HCT116 (cell line): ENCODE results near the gene CAMK2A. TPM values are rescaled to one million over a fixed set of nuclear protein-coding genes. Genes with fewer than 3 reads are reported as not detected.

Experiments
- ATAC-seq: fragments of 200-7000 bp; cut with Tn5 transposase; 2 replicates; pipeline ENCODE4 v1.9.1; 2020; ENCODE audit warnings: mild to moderate bottlenecking, moderate library complexity
- BruUV-seq: library from RNA; stranded (reverse); fragments of 400-500 nt; replicated peaks from 2 replicates; lab custom pipeline; 2021; lab: Mats Ljungman, UMichigan
- CTCF ChIA-PET: fragments of 300-600 bp; sonication (Branson Sonifier 250); formaldehyde crosslinking; loops from one replicate; lab custom pipeline; 2021; ENCODE audit warnings: antibody characterized with exemption; lab: Charles Lee
- POLR2A ChIA-PET: fragments of 300-600, 350-600 bp; sonication (Branson Sonifier 250); formaldehyde crosslinking; loops from one replicate; lab custom pipeline; 2021; ENCODE audit warnings: antibody characterized with exemption; lab: Charles Lee
- RAD21 ChIA-PET, 2 experiments: fragments of 300-600 bp; sonication (Branson Sonifier 250); formaldehyde crosslinking; loops; one replicate each; lab custom pipeline; 2023; ENCODE audit warnings: low total read pairs in 2 of 2; ENCODE audit not compliant: uncharacterized antibody in 2 of 2, unreplicated experiment in 2 of 2, low non-redundant PET in 1 of 2; lab: Charles Lee
- DNase-seq: peaks from one replicate; pipeline ENCODE4 v3.0.0-alpha.2; 2010; ENCODE audit warnings: low read depth, low spot score
- H2AFZ ChIP-seq: fragments of 200-600 bp; shearing (Covaris generic), sonication (generic); 2 replicates; pipeline ENCODE4 v1.6.1; 2017; ENCODE audit warnings: low read depth, mixed run types, mixed read lengths, antibody characterized with exemption, low read length; ENCODE audit not compliant: poor library complexity, severe bottlenecking
- H3K27ac ChIP-seq: 2 replicates; pipeline ENCODE4 v1.5.1; 2012; ENCODE audit warnings: low read depth, low read length
- H3K27me3 ChIP-seq: fragments of 200-600 bp; sonication (generic); 2 replicates; pipeline ENCODE4 v1.6.1; 2016; ENCODE audit warnings: mixed run types, low read length, mixed read lengths; ENCODE audit not compliant: insufficient read depth
- H3K36me3 ChIP-seq, 2 experiments: fragments of 200-500 bp in 1 of 2; fragments of 200-600 bp in 1 of 2; sonication (Bioruptor generic) in 1 of 2; sonication (generic) in 1 of 2; 2 replicates each; pipeline versions ENCODE4 v1.5.1 to v1.6.1; 2014 to 2016; ENCODE audit warnings: low read length in 2 of 2, inconsistent platforms in 1 of 2, mixed read lengths in 1 of 2, mixed run types in 1 of 2; ENCODE audit not compliant: insufficient read depth in 2 of 2, control insufficient read depth in 1 of 2
- H3K4me1 ChIP-seq, 2 experiments: fragments of 200-600 bp in 1 of 2; sonication (generic) in 1 of 2; 2 replicates each; pipeline versions ENCODE4 v1.5.1 to v1.6.1; 2012 to 2017; ENCODE audit warnings: low read length in 2 of 2, inconsistent platforms in 1 of 2, mild to moderate bottlenecking in 1 of 2, mixed read lengths in 1 of 2, mixed run types in 1 of 2, moderate library complexity in 1 of 2; ENCODE audit not compliant: insufficient read depth in 2 of 2, control insufficient read depth in 1 of 2
- H3K4me2 ChIP-seq: fragments of 200-600 bp; sonication (generic); 2 replicates; pipeline ENCODE4 v1.6.1; 2017; ENCODE audit warnings: mixed run types, low read length, mixed read lengths
- H3K4me3 ChIP-seq, 2 experiments: fragments of 200-600 bp in 1 of 2; sonication (generic) in 1 of 2; replicated peaks in 1 of 2; 2 replicates each; pipeline ENCODE4 v1.5.1; 2011 to 2016; ENCODE audit warnings: low read length in 2 of 2, control low read depth in 1 of 2, low read depth in 1 of 2, mild to moderate bottlenecking in 1 of 2, mixed read lengths in 1 of 2, mixed run types in 1 of 2
- H3K79me2 ChIP-seq: fragments of 200-600 bp; sonication (generic); 2 replicates; pipeline ENCODE4 v1.6.1; 2017; ENCODE audit warnings: mild to moderate bottlenecking, mixed run types, low read length, moderate library complexity, mixed read lengths; ENCODE audit not compliant: insufficient read depth
- H3K9ac ChIP-seq: fragments of 200-600 bp; sonication (generic); 2 replicates; pipeline ENCODE4 v1.6.1; 2016; ENCODE audit warnings: low read length, mixed read lengths
- H3K9me2 ChIP-seq: fragments of 200-600 bp; sonication (generic), shearing (Covaris generic); 2 replicates; pipeline ENCODE4 v1.6.1; 2017; ENCODE audit warnings: mixed run types, mild to moderate bottlenecking, moderate library complexity; ENCODE audit not compliant: insufficient read depth
- H3K9me3 ChIP-seq, 2 experiments: fragments of 200-500 bp in 1 of 2; fragments of 200-600 bp in 1 of 2; sonication (Bioruptor generic) in 1 of 2; sonication (generic) in 1 of 2; 2 replicates each; pipeline ENCODE4 v1.6.1; 2014 to 2017; ENCODE audit warnings: low read length in 2 of 2, mixed read lengths in 2 of 2, inconsistent platforms in 1 of 2, low read depth in 1 of 2, mild to moderate bottlenecking in 1 of 2, mixed run types in 1 of 2, moderate library complexity in 1 of 2; ENCODE audit not compliant: control insufficient read depth in 1 of 2, insufficient read depth in 1 of 2
- H4K20me1 ChIP-seq: fragments of 200-600 bp; sonication (generic), shearing (Covaris generic); 2 replicates; pipeline ENCODE4 v1.6.1; 2017; ENCODE audit warnings: mixed run types, mild to moderate bottlenecking, moderate library complexity; ENCODE audit not compliant: insufficient read depth
- CBX3 ChIP-seq: IDR thresholded peaks from 2 replicates; pipeline ENCODE4 v1.6.1; 2012; ENCODE audit warnings: low read depth
- CEBPB ChIP-seq: IDR thresholded peaks from 2 replicates; pipeline ENCODE4 v1.6.1; 2012; ENCODE audit warnings: low read depth
- EGR1 ChIP-seq: IDR thresholded peaks from 2 replicates; pipeline ENCODE4 v1.6.1; 2012; ENCODE audit warnings: low read depth
- ELF1 ChIP-seq: IDR thresholded peaks from 2 replicates; pipeline ENCODE4 v1.6.1; 2012; ENCODE audit warnings: low read depth, borderline replicate concordance
- EZH2 ChIP-seq: fragments of 200-600 bp; sonication (generic); IDR thresholded peaks from 2 replicates; pipeline ENCODE4 v1.6.1; 2017; ENCODE audit warnings: antibody characterized with exemption, mixed run types
- FOSL1 ChIP-seq: IDR thresholded peaks from 2 replicates; pipeline ENCODE4 v1.6.1; 2012; ENCODE audit warnings: low read depth
- JUND ChIP-seq: IDR thresholded peaks from 2 replicates; pipeline ENCODE4 v1.6.1; 2012
- POLR2A ChIP-seq: IDR thresholded peaks from 2 replicates; pipeline ENCODE4 v1.7.0; 2011; ENCODE audit warnings: borderline replicate concordance; ENCODE audit not compliant: insufficient read depth, insufficient read length; ENCODE audit errors: extremely low read depth
- POLR2AphosphoS5 ChIP-seq: IDR thresholded peaks from 2 replicates; pipeline ENCODE4 v1.6.1; 2011; ENCODE audit warnings: mild to moderate bottlenecking, low read depth, low read length, moderate library complexity
- RAD21 ChIP-seq: IDR thresholded peaks from 2 replicates; pipeline ENCODE4 v1.6.1; 2012; ENCODE audit warnings: low read depth, mild to moderate bottlenecking
- SIN3A ChIP-seq: IDR thresholded peaks from 2 replicates; pipeline ENCODE4 v1.6.1; 2012; ENCODE audit warnings: low read depth
- SP1 ChIP-seq: IDR thresholded peaks from 2 replicates; pipeline ENCODE4 v1.6.1; 2012; ENCODE audit warnings: low read depth
- TCF7L2 ChIP-seq: IDR thresholded peaks from 2 replicates; pipeline ENCODE4 v1.7.0; 2011; ENCODE audit warnings: borderline replicate concordance, inconsistent platforms; ENCODE audit not compliant: insufficient read depth, insufficient read length; ENCODE audit errors: extremely low read depth
- YY1 ChIP-seq: IDR thresholded peaks from 2 replicates; pipeline ENCODE4 v1.6.1; 2011; ENCODE audit warnings: low read length, low read depth, moderate library complexity, mild to moderate bottlenecking; ENCODE audit not compliant: insufficient replicate concordance; ENCODE audit errors: extremely low read depth
- ZFX ChIP-seq: fragments of 450-650 bp; IDR thresholded peaks from 2 replicates; pipeline ENCODE4 v1.6.1; 2017
- ZNF274 ChIP-seq: fragments of 200-500 bp; sonication (Bioruptor generic); IDR thresholded peaks from 2 replicates; pipeline ENCODE4 v1.6.1; 2014; ENCODE audit warnings: mild to moderate bottlenecking, low read depth, low read length, inconsistent platforms
- intact Hi-C: fragments of 100-400 bp; cut with micrococcal nuclease; formaldehyde crosslinking; loops from 2 replicates; pipeline ENCODE4 v1.10.0; 2022
- total RNA-seq: library from RNA; stranded (reverse); gene quantifications from one replicate; pipeline ENCODE4 v1.2.1, GENCODE V29; 2021; ENCODE audit not compliant: unreplicated experiment
- TF ChIP-seq, protein P1 (sequence below): IDR thresholded peaks from 2 replicates; pipeline ENCODE4 v1.6.1; 2011; ENCODE audit warnings: mild to moderate bottlenecking, low read length, moderate library complexity; ENCODE audit not compliant: insufficient replicate concordance; ENCODE audit errors: extremely low read depth
- TF ChIP-seq, protein P2 (sequence below): IDR thresholded peaks from 2 replicates; pipeline ENCODE4 v1.6.1; 2012; ENCODE audit warnings: low read depth
- TF ChIP-seq, protein P3 (sequence below): IDR thresholded peaks from 2 replicates; pipeline ENCODE4 v1.6.1; 2012

The CAMK2A gene
- total RNA-seq, 1 experiment from 2014 or later = not detected

DNA sequence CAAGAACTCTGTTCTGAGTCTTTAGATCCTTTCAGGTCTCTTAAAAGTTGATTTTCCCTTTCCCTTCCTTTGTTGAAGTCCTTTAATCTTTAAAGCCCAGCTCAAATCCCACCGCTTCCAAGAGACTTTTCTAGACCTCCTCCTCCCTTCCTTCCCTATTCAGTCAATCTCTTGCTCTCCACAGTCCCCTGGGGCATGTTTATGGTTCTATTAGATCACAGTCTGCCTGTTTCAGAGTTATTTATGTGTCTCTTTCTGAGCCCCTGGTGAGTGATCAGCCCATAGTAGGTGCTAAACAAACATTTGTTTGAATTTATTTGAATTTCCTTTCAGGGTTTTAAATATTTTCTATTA, 20.3 kb upstream of the CAMK2A start:
- CTCF ChIA-PET = interaction anchor here (1.1 to 1.8 kb wide), 2 partner anchors 15 to 42 kb away, joined by 4 read pairs; no protein-coding TSS in a partner anchor
- ATAC-seq = no peak

More for the DNA sequence above, 20.3 kb upstream of the CAMK2A start:
- RAD21 ChIA-PET = no interaction called here
- TF ChIP-seq, protein P1, sequence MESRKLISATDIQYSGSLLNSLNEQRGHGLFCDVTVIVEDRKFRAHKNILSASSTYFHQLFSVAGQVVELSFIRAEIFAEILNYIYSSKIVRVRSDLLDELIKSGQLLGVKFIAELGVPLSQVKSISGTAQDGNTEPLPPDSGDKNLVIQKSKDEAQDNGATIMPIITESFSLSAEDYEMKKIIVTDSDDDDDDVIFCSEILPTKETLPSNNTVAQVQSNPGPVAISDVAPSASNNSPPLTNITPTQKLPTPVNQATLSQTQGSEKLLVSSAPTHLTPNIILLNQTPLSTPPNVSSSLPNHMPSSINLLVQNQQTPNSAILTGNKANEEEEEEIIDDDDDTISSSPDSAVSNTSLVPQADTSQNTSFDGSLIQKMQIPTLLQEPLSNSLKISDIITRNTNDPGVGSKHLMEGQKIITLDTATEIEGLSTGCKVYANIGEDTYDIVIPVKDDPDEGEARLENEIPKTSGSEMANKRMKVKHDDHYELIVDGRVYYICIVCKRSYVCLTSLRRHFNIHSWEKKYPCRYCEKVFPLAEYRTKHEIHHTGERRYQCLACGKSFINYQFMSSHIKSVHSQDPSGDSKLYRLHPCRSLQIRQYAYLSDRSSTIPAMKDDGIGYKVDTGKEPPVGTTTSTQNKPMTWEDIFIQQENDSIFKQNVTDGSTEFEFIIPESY = no peak
- no peak for TF ChIP-seq EGR1
- no peak for TF ChIP-seq SIN3A
- TF ChIP-seq RAD21 = no peak
- no peak for TF ChIP-seq POLR2AphosphoS5
- TF ChIP-seq POLR2A = no peak
- no peak for TF ChIP-seq CBX3
- TF ChIP-seq EZH2 = no peak
- no peak for TF ChIP-seq JUND
- no peak for TF ChIP-seq FOSL1
- TF ChIP-seq ZNF274 = no peak
- no peak for TF ChIP-seq ZFX
- no peak for TF ChIP-seq TCF7L2
- no peak for TF ChIP-seq CEBPB
- TF ChIP-seq YY1 = no peak
- no peak for TF ChIP-seq SP1
- no peak for TF ChIP-seq ELF1
- TF ChIP-seq, protein P2, sequence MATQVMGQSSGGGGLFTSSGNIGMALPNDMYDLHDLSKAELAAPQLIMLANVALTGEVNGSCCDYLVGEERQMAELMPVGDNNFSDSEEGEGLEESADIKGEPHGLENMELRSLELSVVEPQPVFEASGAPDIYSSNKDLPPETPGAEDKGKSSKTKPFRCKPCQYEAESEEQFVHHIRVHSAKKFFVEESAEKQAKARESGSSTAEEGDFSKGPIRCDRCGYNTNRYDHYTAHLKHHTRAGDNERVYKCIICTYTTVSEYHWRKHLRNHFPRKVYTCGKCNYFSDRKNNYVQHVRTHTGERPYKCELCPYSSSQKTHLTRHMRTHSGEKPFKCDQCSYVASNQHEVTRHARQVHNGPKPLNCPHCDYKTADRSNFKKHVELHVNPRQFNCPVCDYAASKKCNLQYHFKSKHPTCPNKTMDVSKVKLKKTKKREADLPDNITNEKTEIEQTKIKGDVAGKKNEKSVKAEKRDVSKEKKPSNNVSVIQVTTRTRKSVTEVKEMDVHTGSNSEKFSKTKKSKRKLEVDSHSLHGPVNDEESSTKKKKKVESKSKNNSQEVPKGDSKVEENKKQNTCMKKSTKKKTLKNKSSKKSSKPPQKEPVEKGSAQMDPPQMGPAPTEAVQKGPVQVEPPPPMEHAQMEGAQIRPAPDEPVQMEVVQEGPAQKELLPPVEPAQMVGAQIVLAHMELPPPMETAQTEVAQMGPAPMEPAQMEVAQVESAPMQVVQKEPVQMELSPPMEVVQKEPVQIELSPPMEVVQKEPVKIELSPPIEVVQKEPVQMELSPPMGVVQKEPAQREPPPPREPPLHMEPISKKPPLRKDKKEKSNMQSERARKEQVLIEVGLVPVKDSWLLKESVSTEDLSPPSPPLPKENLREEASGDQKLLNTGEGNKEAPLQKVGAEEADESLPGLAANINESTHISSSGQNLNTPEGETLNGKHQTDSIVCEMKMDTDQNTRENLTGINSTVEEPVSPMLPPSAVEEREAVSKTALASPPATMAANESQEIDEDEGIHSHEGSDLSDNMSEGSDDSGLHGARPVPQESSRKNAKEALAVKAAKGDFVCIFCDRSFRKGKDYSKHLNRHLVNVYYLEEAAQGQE = no peak
- TF ChIP-seq, protein P3, sequence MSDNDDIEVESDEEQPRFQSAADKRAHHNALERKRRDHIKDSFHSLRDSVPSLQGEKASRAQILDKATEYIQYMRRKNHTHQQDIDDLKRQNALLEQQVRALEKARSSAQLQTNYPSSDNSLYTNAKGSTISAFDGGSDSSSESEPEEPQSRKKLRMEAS = no peak
- POLR2A ChIA-PET = no interaction called here
- Histone ChIP-seq H3K79me2 (no peaks in the 10 kb centered on the region), H3K27me3 (no peaks in the 10 kb centered on the region), H3K4me2 (no peak overlapping the region), H2AFZ (no peak overlapping the region), H3K36me3 (no peaks in the 10 kb centered on the region), H3K4me3 (no peak overlapping the region), H3K9me2 (no peaks in the 10 kb centered on the region), H3K9me3 (no peaks in the 10 kb centered on the region), H3K4me1 (no peaks in the 10 kb centered on the region), H4K20me1 (no peaks in the 10 kb centered on the region), H3K9ac (no peak overlapping the region), H3K27ac (no peak overlapping the region)
- no TSS peak for BruUV-seq
- intact Hi-C loops = no loop called here
- DNase-seq = no peak
